Measurements from ENCODE around the gene PAX7.
"Not testable (repeated sequence)": the region's sequence is repeated elsewhere in the genome, so short reads cannot be mapped to it uniquely, and the experiment has no call there.

PAX7 gene

GRCh38 chr1:18761948-18762840 is 131.5 kb downstream of the PAX7 start:
- no peak for DNase-seq (ENCODE audit: low spot score)

- no peak for DNase-seq (ENCODE audit: low spot score)
These were observed 133.7 kb downstream of the PAX7 start for GRCh38 chr1:18764362-18764761.

GRCh38 chr1:18765725-18766124 is 135.1 kb downstream of the PAX7 start:
- DNase-seq (ENCODE audit: low spot score): no peak

GRCh38 chr1:18766328-18766727 is 135.7 kb downstream of the PAX7 start:
- DNase-seq (ENCODE audit: low spot score): no peak

GRCh38 chr1:18767576-18767975 is 136.9 kb downstream of the PAX7 start:
- DNase-seq (ENCODE audit: low spot score): not testable (repeated sequence)

GRCh38 chr1:18768086-18768485 is 137.4 kb downstream of the PAX7 start:
- DNase-seq (ENCODE audit: low spot score): no peak

- DNase-seq (ENCODE audit: low spot score): no peak
These were observed 138.5 kb downstream of the PAX7 start for GRCh38 chr1:18769140-18769539.

- no peak for DNase-seq (ENCODE audit: low spot score)
These were observed 140.2 kb downstream of the PAX7 start for GRCh38 chr1:18770799-18771198.

- no peak for DNase-seq (ENCODE audit: low spot score)
These were observed 143.1 kb downstream of the PAX7 start for GRCh38 chr1:18773753-18774152.

- DNase-seq (ENCODE audit: low spot score): no peak
These were observed 144.7 kb downstream of the PAX7 start for GRCh38 chr1:18775341-18775740.

GRCh38 chr1:18776777-18777176 is 146.1 kb downstream of the PAX7 start:
- no peak for DNase-seq (ENCODE audit: low spot score)

GRCh38 chr1:18778437-18778836 is 147.8 kb downstream of the PAX7 start:
- no peak for DNase-seq (ENCODE audit: low spot score)

GRCh38 chr1:18781031-18781430 is 150.4 kb downstream of the PAX7 start:
- DNase-seq (ENCODE audit: low spot score): no peak

- no peak for DNase-seq (ENCODE audit: low spot score)
These were observed 153.2 kb downstream of the PAX7 start for GRCh38 chr1:18783705-18784481.

GRCh38 chr1:18784482-18784831 is 153.8 kb downstream of the PAX7 start:
- no peak for DNase-seq (ENCODE audit: low spot score)

GRCh38 chr1:18786149-18786548 is 155.5 kb downstream of the PAX7 start:
- no peak for DNase-seq (ENCODE audit: low spot score)

- DNase-seq (ENCODE audit: low spot score): no peak
These were observed 157.3 kb downstream of the PAX7 start for GRCh38 chr1:18787825-18788385.

GRCh38 chr1:18789246-18789645 is 158.6 kb downstream of the PAX7 start:
- no peak for DNase-seq (ENCODE audit: low spot score)

- DNase-seq (ENCODE audit: low spot score): no peak
These were observed 162.1 kb downstream of the PAX7 start for GRCh38 chr1:18792747-18793146.

GRCh38 chr1:18793164-18793563 is 162.5 kb downstream of the PAX7 start:
- no peak for DNase-seq (ENCODE audit: low spot score)

GRCh38 chr1:18794051-18794450 is 163.4 kb downstream of the PAX7 start:
- DNase-seq (ENCODE audit: low spot score): no peak

- DNase-seq (ENCODE audit: low spot score): no peak
These were observed 163.9 kb downstream of the PAX7 start for GRCh38 chr1:18794561-18794960.

All from CD4-positive, alpha-beta T cell treated with Interleukin-2 at 100 ng/mL for 4 hours (primary cell).